Measurements from ENCODE around the gene MGAT4B. TPM values are rescaled to one million over a fixed set of nuclear protein-coding genes. Genes with fewer than 3 reads are reported as not detected.
A peak's percentile ranks its signal among the peaks of the same experiment; 100 is the strongest.

MGAT4B gene
- total RNA-seq, 2 experiments from 2014 or later, result 118 TPM

GRCh38 chr5:179814090-179814489 lies 7.4 kb upstream of the MGAT4B start:
- no peak overlapping the region for H3K4me3 Mint-ChIP-seq
- POLR2A ChIA-PET, result no interaction called here

GRCh38 chr5:179812997-179813607 lies 6.4 kb upstream of the MGAT4B start:
- Mint-ChIP-seq H3K27ac (no peak overlapping the region), H3K9me3 (no peaks in the 10 kb centered on the region), H3K4me1 (peaks cover 4% of the 10 kb centered on the region), H3K4me3 (no peak overlapping the region), H3K36me3 (peaks cover 4% of the 10 kb centered on the region), H3K27me3 (no peaks in the 10 kb centered on the region)
- POLR2A ChIA-PET, result no interaction called here
- ATAC-seq (ENCODE audit: low read depth) (no peak), DNase-seq (no peak)

More at GRCh38 chr5:179814090-179814489, 7.4 kb upstream of the MGAT4B start:
- ATAC-seq (ENCODE audit: low read depth), result no peak
- Mint-ChIP-seq H3K27ac (no peak overlapping the region), H3K36me3 (peaks cover 4% of the 10 kb centered on the region), H3K9me3 (no peaks in the 10 kb centered on the region), H3K4me1 (peaks cover 7% of the 10 kb centered on the region), H3K27me3 (no peaks in the 10 kb centered on the region)
- DNase-seq, result no peak

- POLR2A ChIA-PET, result interaction anchor here (1.1 to 1.3 kb wide), 3 partner anchors 11 to 19 kb away, joined by 3 to 4 read pairs (median 3); partner anchors contain the start of gene LTC4S
- peaks cover 3% of the 10 kb centered on the region for H3K4me1 Mint-ChIP-seq
- ATAC-seq (ENCODE audit: low read depth) (no peak), DNase-seq (no peak)
- peaks cover 2% of the 10 kb centered on the region for H3K36me3 Mint-ChIP-seq
- no peak overlapping the region for H3K27ac Mint-ChIP-seq
- H3K9me3 Mint-ChIP-seq, result no peaks in the 10 kb centered on the region
- H3K27me3 Mint-ChIP-seq, result no peaks in the 10 kb centered on the region
- no peak overlapping the region for H3K4me3 Mint-ChIP-seq
Observed at GRCh38 chr5:179812135-179812825, 5.6 kb upstream of the MGAT4B start.

GRCh38 chr5:179805529-179806249 lies 977 bp downstream of the MGAT4B start:
- H3K9me3 Mint-ChIP-seq, result no peaks in the 10 kb centered on the region
- POLR2A ChIA-PET, result interaction anchor here (1.2 to 2.9 kb wide), 6 partner anchors 8 to 182 kb away, joined by 3 to 42 read pairs (median 4); partner anchors contain the start of genes HNRNPH1, LTC4S and SQSTM1
- DNase-seq (peak; percentile 71), ATAC-seq (ENCODE audit: low read depth) (peak; percentile 31)
- peaks cover 30% of the 10 kb centered on the region for H3K4me1 Mint-ChIP-seq
- H3K27me3 Mint-ChIP-seq, result no peaks in the 10 kb centered on the region
- H3K36me3 Mint-ChIP-seq, result peaks cover 2% of the 10 kb centered on the region
- H3K4me3 Mint-ChIP-seq, result peak overlapping the region; percentile 88
- H3K27ac Mint-ChIP-seq, result peak overlapping the region; percentile 84

GRCh38 chr5:179805070-179805528 lies 1.6 kb downstream of the MGAT4B start:
- Mint-ChIP-seq H3K4me3 (peak overlapping the region; percentile 88), H3K27ac (peak overlapping the region; percentile 84), H3K36me3 (peaks cover 2% of the 10 kb centered on the region), H3K9me3 (no peaks in the 10 kb centered on the region), H3K27me3 (no peaks in the 10 kb centered on the region), H3K4me1 (peaks cover 30% of the 10 kb centered on the region)
- DNase-seq, result no peak
- no peak for ATAC-seq (ENCODE audit: low read depth)
- POLR2A ChIA-PET, result interaction anchor here (1.3 to 2.9 kb wide), 4 partner anchors 10 to 127 kb away, joined by 3 to 42 read pairs (median 9); partner anchors contain the start of genes LTC4S and SQSTM1

- no peaks in the 10 kb centered on the region for H3K9me3 Mint-ChIP-seq
- H3K27ac Mint-ChIP-seq, result peak overlapping the region; percentile 84
- H3K36me3 Mint-ChIP-seq, result peaks cover 2% of the 10 kb centered on the region
- ATAC-seq (ENCODE audit: low read depth), result no peak
- peak overlapping the region; percentile 88 for H3K4me3 Mint-ChIP-seq
- no peak for DNase-seq
- no peaks in the 10 kb centered on the region for H3K27me3 Mint-ChIP-seq
- H3K4me1 Mint-ChIP-seq, result peaks cover 30% of the 10 kb centered on the region
- POLR2A ChIA-PET, result interaction anchor here (0.9 to 2.1 kb wide), 2 partner anchors 10 to 15 kb away, joined by 3 to 13 read pairs; partner anchors contain the start of gene LTC4S
Observed at GRCh38 chr5:179804555-179804947, 2.1 kb downstream of the MGAT4B start.

GRCh38 chr5:179803651-179804554 lies 2.8 kb downstream of the MGAT4B start:
- DNase-seq (peak; percentile 48), ATAC-seq (ENCODE audit: low read depth) (no peak)
- H3K27ac Mint-ChIP-seq, result peak overlapping the region; percentile 37
- H3K4me1 Mint-ChIP-seq, result peaks cover 30% of the 10 kb centered on the region
- POLR2A ChIA-PET, result interaction anchor here (0.7 to 0.9 kb wide), 2 partner anchors 9 to 15 kb away, joined by 3 read pairs; no protein-coding TSS in a partner anchor
- no peaks in the 10 kb centered on the region for H3K9me3 Mint-ChIP-seq
- H3K4me3 Mint-ChIP-seq, result peak overlapping the region; percentile 88
- peaks cover 3% of the 10 kb centered on the region for H3K36me3 Mint-ChIP-seq
- no peaks in the 10 kb centered on the region for H3K27me3 Mint-ChIP-seq

- peak overlapping the region; percentile 68 for H3K27ac Mint-ChIP-seq
- no peak for DNase-seq
Observed at GRCh38 chr5:179802950-179803562, 3.6 kb downstream of the MGAT4B start.

GRCh38 chr5:179802207-179802883 lies 4.3 kb downstream of the MGAT4B start:
- H3K27me3 Mint-ChIP-seq, result no peaks in the 10 kb centered on the region
- POLR2A ChIA-PET, result interaction anchor here (0.6 to 1.8 kb wide), 8 partner anchors 9 to 287 kb away, joined by 3 to 8 read pairs (median 4); partner anchors contain the start of genes HNRNPH1 and SQSTM1
- H3K27ac Mint-ChIP-seq, result peak overlapping the region; percentile 68
- no peaks in the 10 kb centered on the region for H3K9me3 Mint-ChIP-seq
- peaks cover 3% of the 10 kb centered on the region for H3K36me3 Mint-ChIP-seq
- ATAC-seq (ENCODE audit: low read depth) (no peak), DNase-seq (no peak)
- no peak overlapping the region for H3K4me3 Mint-ChIP-seq
- H3K4me1 Mint-ChIP-seq, result peaks cover 28% of the 10 kb centered on the region

More at GRCh38 chr5:179802950-179803562, 3.6 kb downstream of the MGAT4B start:
- ATAC-seq (ENCODE audit: low read depth), result no peak
- Mint-ChIP-seq H3K9me3 (no peaks in the 10 kb centered on the region), H3K27me3 (no peaks in the 10 kb centered on the region), H3K4me1 (peaks cover 28% of the 10 kb centered on the region), H3K36me3 (peaks cover 3% of the 10 kb centered on the region), H3K4me3 (no peak overlapping the region)
- POLR2A ChIA-PET, result interaction anchor here (1.1 to 1.8 kb wide), 3 partner anchors 17 to 113 kb away, joined by 3 to 8 read pairs (median 5); partner anchors contain the start of gene SQSTM1

- Mint-ChIP-seq H3K4me3 (no peak overlapping the region), H3K27me3 (no peaks in the 10 kb centered on the region), H3K36me3 (peaks cover 7% of the 10 kb centered on the region), H3K27ac (peak overlapping the region; percentile 60), H3K9me3 (no peaks in the 10 kb centered on the region), H3K4me1 (peaks cover 28% of the 10 kb centered on the region)
- POLR2A ChIA-PET, result interaction anchor here (0.6 to 1.8 kb wide), 8 partner anchors 10 to 288 kb away, joined by 3 to 8 read pairs (median 4); partner anchors contain the start of genes HNRNPH1 and SQSTM1
- DNase-seq (peak; percentile 86), ATAC-seq (ENCODE audit: low read depth) (peak; percentile 41)
Observed at GRCh38 chr5:179801304-179802206, 5.1 kb downstream of the MGAT4B start.
